GM23248 (cell line): Measurements from ENCODE around the gene ANKRD65. TPM values are rescaled to one million over a fixed set of nuclear protein-coding genes. Genes with fewer than 3 reads are reported as not detected.

Source experiments
- DNase-seq: peaks from one replicate; pipeline ENCODE4 v3.0.0-alpha.2; 2015
- H2AFZ ChIP-seq: fragments of 200-600 bp; sonication (generic); 2 replicates; pipeline ENCODE4 v1.6.1; 2016; ENCODE audit warnings: antibody characterized with exemption
- H3F3A ChIP-seq: fragments of 200-600 bp; sonication (generic); 2 replicates; pipeline ENCODE4 v1.6.1; 2016; ENCODE audit warnings: mild to moderate bottlenecking, antibody characterized with exemption, mixed run types; ENCODE audit not compliant: insufficient read depth
- H3K27ac ChIP-seq: fragments of 200-600 bp; sonication (generic); 2 replicates; pipeline ENCODE4 v1.5.1; 2016; ENCODE audit warnings: mild to moderate bottlenecking
- H3K27me3 ChIP-seq: fragments of 200-600 bp; sonication (generic); replicated peaks from 2 replicates; pipeline ENCODE4 v1.6.1; 2016; ENCODE audit warnings: mild to moderate bottlenecking; ENCODE audit not compliant: insufficient read depth
- H3K36me3 ChIP-seq: fragments of 200-600 bp; sonication (generic); 2 replicates; pipeline ENCODE4 v1.6.1; 2016; ENCODE audit warnings: low read depth, mild to moderate bottlenecking
- H3K4me1 ChIP-seq: fragments of 200-600 bp; sonication (generic); 2 replicates; pipeline ENCODE4 v1.6.1; 2016; ENCODE audit warnings: mild to moderate bottlenecking; ENCODE audit not compliant: insufficient read depth
- H3K4me2 ChIP-seq: fragments of 200-600 bp; sonication (generic); one replicate; pipeline ENCODE4 v1.6.1; 2016; ENCODE audit warnings: mild to moderate bottlenecking; ENCODE audit not compliant: unreplicated experiment
- H3K4me3 ChIP-seq: fragments of 200-600 bp; sonication (generic); 2 replicates; pipeline ENCODE4 v1.5.1; 2016; ENCODE audit warnings: mild to moderate bottlenecking
- H3K79me2 ChIP-seq: fragments of 200-600 bp; sonication (generic); 2 replicates; pipeline ENCODE4 v1.6.1; 2016; ENCODE audit warnings: mild to moderate bottlenecking; ENCODE audit not compliant: insufficient read depth
- H3K9ac ChIP-seq: fragments of 200-600 bp; sonication (generic); 2 replicates; pipeline ENCODE4 v1.6.1; 2016; ENCODE audit warnings: mild to moderate bottlenecking
- H3K9me2 ChIP-seq: fragments of 200-600 bp; sonication (generic); 2 replicates; pipeline ENCODE4 v1.6.1; 2016; ENCODE audit warnings: mixed run types, mild to moderate bottlenecking, moderate library complexity; ENCODE audit not compliant: insufficient read depth
- H3K9me3 ChIP-seq: fragments of 200-600 bp; sonication (generic); one replicate; pipeline ENCODE4 v1.6.1; 2017; ENCODE audit warnings: low read depth
- H4K20me1 ChIP-seq: fragments of 200-600 bp; sonication (generic); 2 replicates; pipeline ENCODE4 v1.6.0; 2016; ENCODE audit not compliant: insufficient read depth
- EZH2 ChIP-seq: fragments of 200-600 bp; sonication (generic); IDR thresholded peaks from 2 replicates; pipeline ENCODE4 v1.6.1; 2018; ENCODE audit warnings: antibody characterized with exemption, mild to moderate bottlenecking; ENCODE audit not compliant: insufficient read depth, poor library complexity, severe bottlenecking
- EZH2phosphoT487 ChIP-seq: fragments of 200-600 bp; sonication (generic); IDR thresholded peaks from 2 replicates; pipeline ENCODE4 v1.6.1; 2018; ENCODE audit warnings: antibody characterized with exemption, moderate library complexity, mild to moderate bottlenecking, low read depth; ENCODE audit not compliant: insufficient read depth
- WGBS, 2 experiments: methylation state at CpG; one replicate each; pipeline ENCODE4 v1.1.6; 2015 to 2017; ENCODE audit warnings: low lambda C conversion rate in 2 of 2, low coverage in 1 of 2; ENCODE audit errors: missing lambda C conversion rate in 2 of 2; 5-methylcytosine and 5-hydroxymethylcytosine counted together
- in situ Hi-C: fragments of 300-500 bp; cut with MboI; formaldehyde crosslinking; loops from 2 replicates; pipeline ENCODE4 v1.15.0; 2020
- polyA plus RNA-seq: library from polyadenylated mRNA; unstranded; fragments of >200 nt; fragmentation: Nextera tagmentation; extraction: Ambion mirVana; gene quantifications from 2 replicates; pipeline ENCODE4 v1.2.1, GENCODE V29; 2016
- total RNA-seq: library from RNA; depleted of rRNA; stranded (reverse); fragments of >200 nt; shearing (Covaris generic); gene quantifications from 2 replicates; pipeline ENCODE4 v1.2.3, GENCODE V29; 2014

Gene ANKRD65
- total and polyA plus RNA-seq, 2 experiments from 2014 or later, result 0.44 to 0.97 TPM

GRCh38 chr1:1374929-1375662 is 46.0 kb downstream of the ANKRD65 start, which contains the start of gene AURKAIP1:
AURKAIP1 (minus strand) TSS chr1:1375207; CDS start chr1:1374756, 451 bp downstream.
- Histone ChIP-seq H3K4me2 (peak within 1 kb of the TSS; percentile 95), H2AFZ (peak within 1 kb of the TSS; percentile 58), H3K4me3 (peak within 1 kb of the TSS; percentile 85), H3K36me3 (no peaks in the 10 kb centered on the region), H4K20me1 (no peaks in the 10 kb centered on the region), H3K27me3 (no peaks in the 10 kb centered on the region), H3K9me3 (no peaks in the 10 kb centered on the region), H3K9me2 (no peaks in the 10 kb centered on the region), H3F3A (peaks cover 18% of the 10 kb centered on the region; the same call in 1 of the 2 replicates), H3K79me2 (peaks cover 52% of the 10 kb centered on the region), H3K9ac (peak within 1 kb of the TSS; percentile 98), H3K4me1 (peaks cover 9% of the 10 kb centered on the region), H3K27ac (peak within 1 kb of the TSS; percentile 93)
- peak; percentile 100 for DNase-seq
- TF ChIP-seq EZH2phosphoT487 (no peak), EZH2 (no peak)
- 0 to 1% methylated on average over 67 to 84 of the region's 85 CpGs for WGBS, 2 experiments
- in situ Hi-C loops, result no loop called here

- Histone ChIP-seq H2AFZ (peak overlapping the region; percentile 54), H3K27ac (peak overlapping the region; percentile 93), H3K4me3 (peak overlapping the region; percentile 85), H3K27me3 (no peaks in the 10 kb centered on the region), H3K79me2 (peaks cover 52% of the 10 kb centered on the region), H3K9me2 (no peaks in the 10 kb centered on the region), H4K20me1 (no peaks in the 10 kb centered on the region), H3K4me2 (peak overlapping the region; percentile 53), H3K9me3 (no peaks in the 10 kb centered on the region), H3K4me1 (peaks cover 9% of the 10 kb centered on the region), H3K36me3 (no peaks in the 10 kb centered on the region), H3F3A (peaks cover 18% of the 10 kb centered on the region; the same call in 1 of the 2 replicates), H3K9ac (peak overlapping the region; percentile 98)
- in situ Hi-C loops, result no loop called here
- TF ChIP-seq EZH2 (no peak), EZH2phosphoT487 (no peak)
- 1% methylated on average over 14 to 21 of the region's 24 CpGs for WGBS, 2 experiments
- peak; percentile 57 for DNase-seq
Measured at GRCh38 chr1:1374589-1374928, 46.5 kb downstream of the ANKRD65 start.

DNA sequence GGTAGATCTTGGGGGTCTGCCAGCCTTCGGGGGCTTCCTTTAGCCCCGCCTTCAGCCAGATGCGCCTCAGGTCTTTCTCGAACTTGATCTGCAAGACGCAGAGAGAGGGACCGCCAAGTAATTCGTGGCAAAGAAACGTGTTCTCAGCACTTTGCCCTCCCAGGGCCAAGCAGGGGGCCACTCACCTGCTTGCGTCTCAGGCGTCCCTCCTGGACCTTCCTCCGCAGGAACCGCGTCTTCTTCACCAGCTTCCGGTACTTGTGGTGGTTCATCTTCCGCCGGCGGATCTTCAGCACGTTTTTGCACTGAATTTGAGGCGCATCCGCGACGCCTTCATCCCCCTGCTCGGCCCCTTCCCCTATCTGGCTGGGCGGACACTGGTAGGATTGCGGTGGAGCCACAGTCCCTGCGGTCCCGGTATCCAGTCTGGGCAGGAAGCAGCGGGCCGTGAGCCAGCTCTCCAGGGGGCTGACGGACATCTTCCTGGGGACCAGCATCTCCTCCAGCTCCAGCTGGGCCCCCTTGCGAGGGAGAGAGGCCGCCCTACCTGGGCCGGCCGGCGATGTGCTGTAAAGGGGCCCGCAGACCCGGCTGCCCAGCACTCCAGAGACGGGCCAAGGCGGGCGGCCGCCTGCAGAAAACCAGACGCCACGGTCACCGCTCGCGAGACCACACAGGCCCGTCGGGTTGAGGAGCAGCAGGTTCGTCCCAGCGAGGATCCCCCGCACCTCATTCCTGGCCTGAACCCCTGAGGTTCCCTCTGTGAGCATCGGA is 47.1 kb downstream of the ANKRD65 start:
- 60 to 63% methylated on average over 41 to 42 of the region's 52 CpGs for WGBS, 2 experiments

GRCh38 chr1:1373051-1373814 is 47.8 kb downstream of the ANKRD65 start:
- 83 to 89% methylated on average over 23 to 25 of the region's 26 CpGs for whole genome bisulfite sequencing, 2 experiments
- Histone ChIP-seq H3K9me2 (no peaks in the 10 kb centered on the region), H4K20me1 (no peaks in the 10 kb centered on the region), H2AFZ (no peak overlapping the region), H3K4me2 (peak overlapping the region; percentile 53), H3K9ac (peak overlapping the region; percentile 98; the same call in 1 of the 2 replicates), H3K79me2 (peaks cover 45% of the 10 kb centered on the region), H3F3A (peaks cover 18% of the 10 kb centered on the region; the same call in 1 of the 2 replicates), H3K27ac (no peak overlapping the region), H3K4me1 (peaks cover 9% of the 10 kb centered on the region), H3K4me3 (peak overlapping the region; percentile 85), H3K27me3 (no peaks in the 10 kb centered on the region), H3K9me3 (no peaks in the 10 kb centered on the region), H3K36me3 (no peaks in the 10 kb centered on the region)
- no peak for DNase-seq
- no peak for TF ChIP-seq EZH2phosphoT487
- no peak for TF ChIP-seq EZH2
- in situ Hi-C loops, result no loop called here

More for the DNA sequence above, 47.1 kb downstream of the ANKRD65 start:
- TF ChIP-seq EZH2phosphoT487, result no peak
- TF ChIP-seq EZH2, result no peak
- Histone ChIP-seq H3K27me3 (no peaks in the 10 kb centered on the region), H3K4me2 (peak overlapping the region; percentile 53), H4K20me1 (no peaks in the 10 kb centered on the region), H3K4me1 (peaks cover 9% of the 10 kb centered on the region), H3K9me3 (no peaks in the 10 kb centered on the region), H3F3A (peaks cover 18% of the 10 kb centered on the region; the same call in 1 of the 2 replicates), H2AFZ (no peak overlapping the region), H3K36me3 (no peaks in the 10 kb centered on the region), H3K9ac (peak overlapping the region; percentile 98), H3K27ac (peak overlapping the region; percentile 93), H3K9me2 (no peaks in the 10 kb centered on the region), H3K79me2 (peaks cover 50% of the 10 kb centered on the region), H3K4me3 (peak overlapping the region; percentile 85)
- in situ Hi-C loops, result no loop called here
- DNase-seq, result peak; percentile 48
